HG03442 (cell line): Measurements from ENCODE around the gene B4GALNT4.
"Not testable (repeated sequence)": the region's sequence is repeated elsewhere in the genome, so short reads cannot be mapped to it uniquely, and the experiment has no call there.

ENCODE experiments used
- ATAC-seq: cut with Tn5 transposase; IDR thresholded peaks from one replicate; pipeline ENCODE4 v1.9.1; 2021; ENCODE audit warnings: mild to moderate bottlenecking, moderate library complexity; ENCODE audit not compliant: unreplicated experiment

B4GALNT4 gene, protein sequence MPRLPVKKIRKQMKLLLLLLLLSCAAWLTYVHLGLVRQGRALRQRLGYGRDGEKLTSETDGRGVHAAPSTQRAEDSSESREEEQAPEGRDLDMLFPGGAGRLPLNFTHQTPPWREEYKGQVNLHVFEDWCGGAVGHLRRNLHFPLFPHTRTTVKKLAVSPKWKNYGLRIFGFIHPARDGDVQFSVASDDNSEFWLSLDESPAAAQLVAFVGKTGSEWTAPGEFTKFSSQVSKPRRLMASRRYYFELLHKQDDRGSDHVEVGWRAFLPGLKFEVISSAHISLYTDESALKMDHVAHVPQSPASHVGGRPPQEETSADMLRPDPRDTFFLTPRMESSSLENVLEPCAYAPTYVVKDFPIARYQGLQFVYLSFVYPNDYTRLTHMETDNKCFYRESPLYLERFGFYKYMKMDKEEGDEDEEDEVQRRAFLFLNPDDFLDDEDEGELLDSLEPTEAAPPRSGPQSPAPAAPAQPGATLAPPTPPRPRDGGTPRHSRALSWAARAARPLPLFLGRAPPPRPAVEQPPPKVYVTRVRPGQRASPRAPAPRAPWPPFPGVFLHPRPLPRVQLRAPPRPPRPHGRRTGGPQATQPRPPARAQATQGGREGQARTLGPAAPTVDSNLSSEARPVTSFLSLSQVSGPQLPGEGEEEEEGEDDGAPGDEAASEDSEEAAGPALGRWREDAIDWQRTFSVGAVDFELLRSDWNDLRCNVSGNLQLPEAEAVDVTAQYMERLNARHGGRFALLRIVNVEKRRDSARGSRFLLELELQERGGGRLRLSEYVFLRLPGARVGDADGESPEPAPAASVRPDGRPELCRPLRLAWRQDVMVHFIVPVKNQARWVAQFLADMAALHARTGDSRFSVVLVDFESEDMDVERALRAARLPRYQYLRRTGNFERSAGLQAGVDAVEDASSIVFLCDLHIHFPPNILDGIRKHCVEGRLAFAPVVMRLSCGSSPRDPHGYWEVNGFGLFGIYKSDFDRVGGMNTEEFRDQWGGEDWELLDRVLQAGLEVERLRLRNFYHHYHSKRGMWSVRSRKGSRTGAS

DNA sequence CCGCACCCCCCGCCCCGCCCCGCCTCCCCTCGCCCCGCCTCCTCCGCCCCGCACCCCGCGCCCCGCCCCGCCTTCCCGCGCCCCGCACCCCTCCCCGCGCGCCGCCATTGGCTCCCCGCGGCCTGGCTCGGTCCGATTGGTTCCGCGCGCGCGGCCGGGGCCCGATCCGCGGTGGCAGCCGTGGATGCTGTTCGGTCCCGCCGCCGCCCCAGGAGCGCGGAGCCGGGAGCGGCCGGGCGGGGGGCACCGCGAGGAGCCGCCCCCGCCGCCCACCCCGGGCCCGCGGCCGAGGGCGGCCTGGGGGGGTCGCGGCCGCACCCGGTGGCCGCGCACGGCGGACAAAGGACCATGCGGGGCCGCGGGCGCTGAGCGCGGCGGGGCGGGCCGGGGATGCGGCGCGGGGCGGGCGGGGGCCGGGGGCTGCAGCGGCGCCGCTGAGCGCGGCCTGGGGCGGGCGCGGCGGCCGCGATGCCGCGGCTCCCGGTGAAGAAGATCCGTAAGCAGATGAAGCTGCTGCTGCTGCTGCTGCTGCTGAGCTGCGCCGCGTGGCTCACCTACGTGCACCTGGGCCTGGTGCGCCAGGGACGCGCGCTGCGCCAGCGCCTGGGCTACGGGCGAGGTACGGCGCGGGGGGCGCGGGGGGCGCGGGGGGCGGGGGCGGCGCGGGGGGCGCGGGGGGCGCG is at the start of gene B4GALNT4:
Gene B4GALNT4, plus strand, starts transcription at position 164 of the 683 bp plus-strand sequence. Its CDS starts 305 bp downstream, at position 469.
- ATAC-seq: no peak

DNA sequence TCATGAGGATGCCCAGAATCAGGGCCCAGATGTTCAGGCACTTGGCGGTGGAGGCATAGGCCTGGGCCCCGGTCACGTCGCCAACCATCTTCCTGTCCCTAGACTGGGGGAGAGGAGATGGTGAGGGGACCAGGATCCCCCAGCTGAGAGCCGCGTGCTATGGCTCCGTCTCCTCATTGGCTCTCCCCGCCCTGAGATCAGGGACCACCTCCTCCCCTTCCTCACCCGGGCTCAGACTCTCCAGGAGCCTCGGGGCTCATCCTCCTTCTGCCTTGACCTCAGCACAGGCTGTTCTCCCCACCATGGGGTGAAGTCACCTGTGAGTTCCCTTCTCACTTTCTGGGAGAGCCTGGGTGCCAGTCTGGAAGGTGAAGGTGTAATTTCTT is 49.4 kb upstream of the B4GALNT4 start:
- not testable (repeated sequence) for ATAC-seq

DNA sequence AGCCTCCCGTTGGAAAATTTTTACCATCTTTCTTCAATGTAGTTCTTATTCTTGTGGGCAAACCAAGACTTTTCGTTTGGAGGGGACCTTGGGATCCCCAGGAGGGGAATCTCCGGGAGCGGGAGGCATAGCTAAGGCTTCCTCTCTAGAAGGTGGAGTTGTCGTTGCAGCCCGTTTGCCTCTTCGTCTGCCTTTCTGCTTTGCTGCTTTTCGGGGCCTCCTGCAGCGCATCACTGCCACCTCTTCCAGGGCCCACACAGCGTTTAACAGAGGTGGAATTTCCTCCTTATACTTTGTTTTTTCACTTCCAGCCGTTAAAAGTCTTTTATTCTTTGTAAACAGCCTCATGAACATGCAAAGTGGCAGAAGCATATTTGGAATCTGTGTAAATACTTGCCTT is 45.1 kb upstream of the B4GALNT4 start:
- no peak for ATAC-seq

DNA sequence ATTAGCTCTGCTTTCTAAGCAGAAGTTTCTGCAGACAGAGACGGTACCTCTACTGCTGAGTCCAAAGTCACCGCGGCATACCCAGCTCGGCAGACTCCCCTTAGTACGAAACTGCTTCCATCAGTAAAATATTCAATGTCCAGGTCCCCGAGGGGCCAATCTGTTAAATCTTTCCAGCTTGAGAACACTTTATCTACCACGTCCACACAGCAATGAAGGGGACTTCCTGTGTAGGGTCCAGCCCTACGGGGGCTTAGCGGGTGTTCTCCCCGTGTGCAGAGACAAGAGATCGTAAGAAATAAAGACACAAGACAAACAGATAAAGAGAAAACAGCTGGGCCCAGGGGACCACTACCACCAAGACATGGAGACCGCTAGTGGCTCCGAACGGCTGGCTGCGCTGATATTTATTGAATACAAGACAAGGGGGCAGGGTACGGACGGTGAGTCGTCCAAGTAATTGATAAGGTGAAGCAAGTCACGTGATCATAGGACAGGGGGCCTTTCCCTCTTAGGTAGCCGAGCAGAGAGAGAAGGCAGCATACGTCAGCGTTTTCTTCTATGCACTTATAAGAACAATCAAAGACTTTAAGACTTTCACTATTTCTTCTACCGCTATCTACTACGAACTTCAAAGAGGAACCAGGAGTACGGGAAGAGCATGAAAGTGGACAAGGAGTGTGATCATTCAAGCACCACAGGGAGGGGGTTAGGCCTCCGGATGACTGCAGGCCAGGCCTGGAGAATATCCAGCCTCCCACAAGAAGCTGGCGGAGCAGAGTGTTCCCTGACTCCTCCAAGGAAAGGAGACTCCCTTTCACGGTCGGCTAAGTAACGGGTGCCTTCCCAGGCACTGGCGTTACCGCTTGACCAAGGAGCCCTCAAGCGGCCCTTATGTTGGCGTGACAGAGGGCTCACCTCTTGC is 44.4 kb upstream of the B4GALNT4 start:
- ATAC-seq: not testable (repeated sequence)

DNA sequence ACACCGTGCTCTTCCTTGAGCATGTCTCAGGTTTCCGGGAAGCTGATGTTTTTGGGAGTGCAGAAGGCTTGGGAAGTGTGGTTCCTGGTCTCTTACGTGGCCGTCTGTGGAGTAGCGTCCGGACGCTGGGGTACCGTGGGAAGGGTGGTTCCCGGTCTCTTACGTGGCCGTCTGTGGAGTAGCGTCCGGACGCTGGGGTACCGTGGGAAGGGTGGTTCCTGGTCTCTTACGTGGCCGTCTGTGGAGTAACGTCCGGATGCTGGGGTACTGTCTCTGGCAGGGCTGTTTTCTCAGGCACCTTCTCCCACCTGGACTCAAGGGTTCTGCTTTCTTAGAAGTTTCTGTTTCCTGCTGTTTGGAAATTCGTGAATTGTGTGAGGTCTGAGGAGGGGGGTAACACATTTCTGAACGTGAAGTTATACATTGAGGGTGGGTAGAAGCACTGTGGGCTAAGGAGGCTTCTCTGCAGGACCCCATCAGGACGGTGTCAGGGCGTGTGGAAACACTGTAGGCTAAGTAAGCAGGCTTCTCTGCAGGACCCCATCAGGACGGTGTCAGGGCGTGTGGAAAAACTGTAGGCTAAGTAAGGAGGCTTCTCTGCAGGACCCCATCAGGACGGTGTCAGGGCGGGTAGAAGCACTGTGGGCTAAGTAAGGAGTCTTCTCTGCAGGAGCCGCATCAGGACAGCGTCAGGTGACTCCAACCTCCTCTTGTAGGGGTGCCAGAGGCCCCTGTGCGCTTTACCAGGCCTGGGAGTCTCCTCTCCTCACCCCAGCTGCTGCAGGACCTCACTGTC is 43.3 kb upstream of the B4GALNT4 start:
- no peak for ATAC-seq

DNA sequence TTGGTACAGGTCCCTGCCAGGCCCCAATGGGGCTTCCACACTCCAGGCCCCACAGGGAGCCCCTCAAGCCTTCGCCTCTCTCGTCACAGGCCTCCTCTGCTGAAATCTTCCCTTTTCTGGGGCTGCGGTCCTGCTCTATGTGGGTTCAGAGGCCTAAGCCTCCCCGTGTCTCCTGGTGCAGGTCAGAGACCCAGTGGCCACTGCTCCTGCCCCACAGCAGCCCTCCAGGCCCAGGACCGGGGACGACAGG is 42.8 kb upstream of the B4GALNT4 start:
- no peak for ATAC-seq

DNA sequence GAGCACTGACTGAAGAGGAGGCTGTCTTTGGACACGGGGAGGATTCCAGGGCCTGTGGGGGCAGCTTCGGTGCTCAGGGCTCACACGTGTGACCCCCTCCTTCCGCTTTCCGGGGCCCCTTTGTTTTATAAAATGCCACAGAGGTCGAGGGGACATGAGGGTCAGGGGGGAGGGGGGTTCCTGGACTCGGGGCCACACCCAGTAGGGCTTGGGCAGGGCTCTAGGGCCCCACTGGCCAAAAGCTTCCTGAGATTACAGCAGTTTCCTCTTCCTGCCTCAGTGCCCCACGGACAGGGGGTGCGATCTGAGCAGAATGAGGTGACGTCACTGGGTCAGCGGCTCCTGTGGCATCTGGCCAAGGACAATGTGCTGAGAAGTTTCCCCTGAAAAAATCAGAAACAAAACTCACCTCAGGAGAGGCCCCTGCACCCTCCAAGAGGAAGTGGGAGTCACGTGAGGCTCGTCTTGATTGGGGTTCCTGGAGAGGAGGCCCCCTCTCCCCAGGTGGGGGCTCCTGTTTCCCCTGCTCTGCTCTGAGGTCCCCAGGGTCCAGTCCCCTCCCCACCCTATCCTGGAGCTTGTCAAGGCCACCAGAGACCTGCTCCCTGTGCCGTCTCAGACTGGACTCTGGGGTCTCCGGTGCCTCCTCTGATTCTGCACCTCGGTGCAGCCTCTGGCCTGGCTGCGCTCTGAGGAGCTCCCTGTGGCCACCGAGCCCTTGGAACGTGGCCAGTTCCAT is 42.3 kb upstream of the B4GALNT4 start:
- ATAC-seq: peak; percentile 53

DNA sequence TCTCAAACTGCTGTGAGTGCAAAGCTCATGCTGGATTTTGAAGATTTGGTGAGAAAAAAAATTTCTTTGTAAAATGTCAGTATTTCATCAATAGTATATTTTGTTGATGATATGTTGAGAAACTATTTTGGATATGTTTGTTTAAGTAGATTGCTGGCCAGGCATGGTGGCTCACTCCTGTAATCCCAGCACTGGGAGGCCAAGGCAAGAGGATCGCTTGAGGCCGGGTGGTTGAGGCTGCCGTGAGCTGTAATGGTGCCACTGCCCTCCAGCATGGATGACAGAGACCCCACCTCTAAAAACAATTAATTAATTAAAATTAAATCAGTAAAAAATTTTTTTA is 41.7 kb upstream of the B4GALNT4 start:
- no peak for ATAC-seq

DNA sequence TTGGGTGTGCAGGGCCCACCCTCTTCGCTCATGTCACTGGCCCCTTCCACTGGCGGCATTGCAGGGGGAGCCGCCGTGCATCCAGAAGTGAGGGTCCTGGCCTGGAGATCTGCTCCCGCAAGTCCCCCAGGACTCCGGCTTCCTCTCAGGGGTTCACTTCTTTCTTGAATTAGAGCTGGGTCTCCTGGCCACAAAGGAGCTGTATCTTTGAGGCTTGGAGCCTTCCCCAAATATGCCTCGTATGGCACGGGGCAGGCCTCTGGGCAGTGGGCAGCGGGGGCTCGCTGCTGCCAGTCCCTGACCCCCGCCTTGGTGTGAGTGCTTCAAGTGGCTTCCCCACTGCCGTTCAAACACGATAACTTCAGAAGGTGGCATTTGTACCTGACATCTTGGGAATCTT is 41.3 kb upstream of the B4GALNT4 start:
- no peak for ATAC-seq

DNA sequence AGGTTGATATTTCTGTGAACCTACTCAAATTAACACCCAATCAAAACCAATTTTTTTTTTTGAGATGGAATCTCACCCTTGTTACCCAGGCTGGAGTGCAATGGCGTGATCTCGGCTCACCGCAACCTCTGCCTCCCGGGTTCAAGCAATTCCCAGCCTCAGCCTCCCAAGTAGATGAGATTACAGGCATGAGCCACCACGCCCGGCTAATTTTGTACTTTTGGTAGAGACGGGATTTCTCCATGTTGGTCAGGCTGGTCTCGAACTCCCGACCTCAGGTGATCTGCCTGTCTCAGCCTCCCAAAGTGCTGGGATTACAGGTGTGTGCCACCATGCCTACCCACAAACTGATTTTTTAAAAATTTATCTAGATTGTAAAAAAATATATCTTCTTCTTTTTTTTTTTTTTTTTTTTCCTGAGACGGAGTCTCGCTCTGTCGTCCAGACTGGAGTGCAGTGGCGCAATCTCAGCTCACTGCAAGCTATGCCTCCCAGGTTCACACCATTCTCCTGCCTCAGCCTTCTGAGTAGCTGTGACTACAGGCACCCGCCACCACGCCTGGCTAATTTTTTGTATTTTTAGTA is 40.7 kb upstream of the B4GALNT4 start:
- not testable (repeated sequence) for ATAC-seq

DNA sequence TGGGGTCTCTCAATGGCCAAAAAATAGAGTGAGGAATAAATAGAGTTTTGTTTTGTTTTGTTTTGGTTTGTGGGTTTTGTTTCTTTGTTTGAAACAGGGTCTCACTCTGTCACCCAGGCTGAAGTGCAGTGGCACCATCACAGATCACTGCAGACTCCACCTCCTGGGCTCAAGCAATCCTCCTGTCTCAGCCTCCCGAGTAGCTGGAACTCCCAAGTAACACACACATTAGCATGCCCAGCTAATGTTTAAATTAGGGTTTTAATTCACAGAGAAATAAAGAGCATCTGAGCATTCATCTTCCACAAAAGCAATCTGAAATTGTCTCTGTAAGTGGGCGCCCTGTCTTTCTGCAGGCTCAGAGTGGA is 39.4 kb upstream of the B4GALNT4 start:
- ATAC-seq: no peak

DNA sequence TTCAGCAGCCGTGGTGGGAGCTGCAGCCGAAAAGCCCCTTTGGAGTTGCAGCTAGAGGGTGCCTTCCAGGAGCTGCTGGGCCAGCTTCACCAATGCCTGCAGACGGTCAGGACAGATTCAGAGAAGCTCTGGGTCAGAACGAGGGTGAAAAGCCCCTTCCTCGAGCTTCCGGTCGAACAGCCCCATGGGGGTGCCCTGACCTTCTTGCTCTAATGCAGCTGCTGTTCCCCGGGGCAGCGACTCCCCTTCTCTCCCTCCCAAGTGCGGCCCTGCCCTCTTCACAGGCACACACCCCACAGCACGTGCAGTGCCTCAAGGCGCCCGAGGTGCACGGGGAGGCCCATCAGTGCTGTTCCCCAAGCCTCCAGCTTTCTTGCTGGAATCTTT is 39.0 kb upstream of the B4GALNT4 start:
- ATAC-seq: no peak

DNA sequence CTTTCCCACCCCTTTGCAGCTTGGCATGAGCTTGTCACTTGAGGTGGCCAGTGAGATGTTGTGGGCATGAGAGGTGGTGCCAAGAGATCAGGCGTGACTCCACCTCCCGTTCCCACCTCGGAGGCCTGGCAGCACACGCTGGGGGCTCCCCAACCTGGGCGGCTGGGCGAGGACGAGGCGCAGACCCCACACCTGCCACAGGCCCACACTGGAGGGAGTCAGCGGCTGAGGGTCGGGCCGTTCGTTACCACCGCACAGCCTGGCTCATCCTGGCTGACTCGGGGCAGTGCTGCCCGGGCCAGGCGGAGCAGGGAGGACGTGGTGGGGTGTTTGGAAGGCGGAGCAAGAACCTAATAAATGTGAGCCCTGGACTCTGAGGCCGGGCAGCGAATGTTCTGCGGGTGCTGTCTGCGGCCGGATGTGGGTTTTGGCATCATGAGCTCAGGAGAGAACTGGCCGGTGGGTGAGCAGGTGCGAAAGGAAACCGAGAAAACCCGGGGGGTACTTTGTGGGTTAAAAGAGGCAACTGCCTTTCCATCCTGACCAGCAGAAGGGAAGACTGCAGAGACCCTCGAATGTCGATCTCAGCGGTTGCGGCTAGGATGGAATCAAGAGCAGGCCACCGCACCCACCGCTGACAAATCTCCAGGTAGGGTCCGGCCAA is 38.5 kb upstream of the B4GALNT4 start:
- ATAC-seq: no peak

DNA sequence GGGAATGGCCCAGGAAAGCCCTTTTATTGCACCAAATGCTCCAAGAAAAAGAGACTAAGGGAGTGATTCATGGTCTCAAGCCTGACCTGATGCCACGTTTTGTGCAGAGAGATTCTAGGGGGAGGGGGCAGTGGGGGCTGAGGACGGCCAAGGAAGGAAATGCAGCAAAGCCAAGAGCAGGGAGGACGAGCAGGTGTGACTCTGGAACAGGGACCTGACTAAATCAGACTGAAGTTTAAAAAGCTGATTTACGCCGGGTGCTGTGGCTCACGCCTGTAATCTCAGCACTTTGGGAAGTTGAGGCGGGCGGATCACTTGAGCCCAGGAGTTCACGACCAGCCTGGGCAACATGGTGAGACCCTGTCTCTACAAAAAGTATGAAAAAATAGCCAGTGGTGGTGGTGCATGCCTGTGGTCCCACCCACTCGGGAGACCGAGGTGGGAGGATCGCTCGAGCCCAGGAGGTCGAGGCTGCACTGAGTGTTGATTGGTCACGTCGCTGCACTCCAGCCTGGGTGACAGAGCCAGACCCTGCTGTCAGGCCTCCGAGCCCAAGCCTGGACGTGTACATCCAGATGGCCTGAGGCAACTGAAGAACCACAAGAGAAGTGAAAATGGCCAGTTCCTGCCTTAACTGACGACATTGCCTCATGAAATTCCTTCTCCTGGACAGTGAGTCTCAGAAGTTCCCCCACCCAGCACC is 37.8 kb upstream of the B4GALNT4 start:
- ATAC-seq: no peak

DNA sequence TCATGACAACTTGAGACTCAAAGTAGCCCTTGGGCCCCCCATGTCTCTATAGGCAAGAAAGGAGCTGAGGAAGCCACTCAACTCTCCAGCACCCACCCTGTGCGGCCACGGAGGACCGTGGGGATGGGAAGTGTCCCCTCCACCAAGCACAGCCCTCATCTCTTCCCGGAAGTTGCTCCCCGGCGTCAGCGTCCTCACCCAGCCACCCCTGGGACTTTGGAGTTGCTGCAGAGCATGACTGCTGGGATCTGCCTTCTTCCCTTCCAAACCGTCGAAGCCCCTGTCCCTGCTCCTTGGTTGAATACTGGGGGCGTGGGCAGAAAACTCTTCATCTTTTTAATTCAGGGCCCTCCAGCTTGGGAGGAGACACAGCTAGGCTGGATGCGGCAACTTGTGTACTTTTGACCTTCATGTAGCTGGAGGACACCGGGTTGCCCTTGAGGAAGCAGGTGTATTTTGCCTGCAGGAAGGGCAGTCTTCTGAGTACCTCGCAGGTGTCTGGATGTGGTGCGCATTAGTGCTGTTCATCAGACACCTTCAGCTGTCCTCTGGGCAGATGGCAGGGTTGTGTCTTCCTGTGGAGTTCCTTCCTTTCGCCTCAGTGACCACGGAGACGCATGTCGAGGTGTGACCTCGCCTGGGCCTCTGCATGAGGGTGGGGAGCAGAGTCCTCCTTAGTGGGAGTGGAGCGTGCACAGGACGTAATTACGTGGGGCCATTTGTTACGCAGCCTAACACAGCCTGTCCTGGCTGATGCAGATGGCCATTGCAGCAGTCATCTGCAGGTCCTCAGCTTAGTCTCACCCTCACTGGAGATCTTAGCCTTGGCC is 36.4 kb upstream of the B4GALNT4 start:
- no peak for ATAC-seq

DNA sequence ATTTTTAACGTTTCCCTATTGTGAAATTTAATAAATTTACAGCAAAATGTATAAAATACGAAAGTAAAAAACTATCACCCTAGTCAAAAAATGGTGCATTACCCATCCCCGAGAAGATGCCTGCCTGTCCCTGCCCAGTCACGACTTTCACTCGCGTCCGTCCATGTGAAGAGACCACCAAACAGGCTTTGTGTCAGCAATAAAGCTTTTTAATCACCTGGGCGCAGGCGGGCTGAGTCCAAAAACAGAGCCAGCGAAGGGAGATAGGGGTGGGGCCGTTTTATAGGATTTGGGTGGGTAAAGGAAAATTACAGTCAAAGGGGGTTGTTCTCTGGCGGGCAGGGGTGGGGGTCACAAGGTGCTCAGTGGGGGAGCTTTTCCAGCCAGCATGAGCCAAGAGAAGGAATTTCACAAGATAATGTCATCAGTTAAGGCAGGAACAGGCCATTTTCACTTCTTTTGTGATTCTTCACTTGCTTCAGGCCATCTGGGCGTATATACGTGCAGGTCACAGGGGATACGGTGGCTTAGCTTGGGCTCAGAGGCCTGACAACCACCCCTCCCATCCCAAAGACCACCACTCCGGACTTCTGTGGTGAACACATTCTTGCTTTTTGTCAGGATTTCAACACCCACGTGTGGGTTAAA is 35.6 kb upstream of the B4GALNT4 start:
- ATAC-seq: not testable (repeated sequence)
